ENCODE measurements around the gene IL17C.
"Not testable (repeated sequence)": the region's sequence is repeated elsewhere in the genome, so short reads cannot be mapped to it uniquely, and the experiment has no call there.

IL17C gene

DNA sequence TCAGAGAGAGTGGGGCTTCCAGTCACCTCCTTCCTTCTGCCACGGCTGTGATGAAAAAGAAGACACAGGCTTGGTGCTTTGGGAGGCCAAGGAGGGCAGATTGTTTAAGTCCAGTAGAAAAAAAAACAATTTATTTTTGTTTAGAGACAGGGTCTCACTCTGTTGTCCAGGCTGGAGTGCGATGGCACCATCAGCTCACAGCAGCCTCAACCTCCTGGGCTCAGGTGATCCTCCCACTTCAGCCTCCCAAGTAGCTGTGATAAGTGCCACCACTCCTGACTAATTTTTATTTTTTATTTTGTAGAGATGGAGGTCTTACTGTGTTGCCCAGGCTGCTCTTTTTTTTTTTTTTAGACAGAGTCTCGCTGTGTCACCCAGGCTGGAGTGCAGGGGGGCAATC, 27.2 kb downstream of the IL17C start:
- TF ChIP-seq CTCF (IDR thresholded peaks at IDR 0.05; ENCODE audit: low read depth, low read length), result no peak

GRCh38 chr16:88667461-88667860, 29.1 kb downstream of the IL17C start:
- H3K4me3 ChIP-seq (ENCODE audit: low read depth, low read length), result no peak overlapping the region
- TF ChIP-seq CTCF (IDR thresholded peaks at IDR 0.05; ENCODE audit: low read depth, low read length), result no peak

More for the DNA sequence above, 27.2 kb downstream of the IL17C start:
- H3K4me3 ChIP-seq (ENCODE audit: low read depth, low read length), result no peak overlapping the region

DNA sequence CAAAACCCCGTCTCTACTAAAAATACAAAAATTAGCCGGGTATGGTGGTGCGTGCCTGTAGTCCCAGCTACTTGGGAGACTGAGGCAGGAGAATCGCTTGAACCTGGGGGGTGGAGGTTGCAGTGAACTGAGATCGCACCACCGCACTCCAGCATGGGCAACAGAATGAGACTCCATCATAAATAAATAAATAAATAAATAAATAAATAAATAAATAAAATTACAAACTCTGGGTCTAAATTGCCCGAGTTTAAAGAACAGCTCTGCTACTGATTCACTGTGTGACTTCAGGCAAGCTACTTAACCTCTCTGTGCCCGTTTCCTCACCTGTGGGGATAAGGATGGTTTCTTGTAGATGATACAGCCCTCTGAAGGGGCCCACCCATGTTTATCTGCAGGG, 31.1 kb downstream of the IL17C start:
- not testable (repeated sequence) for H3K4me3 ChIP-seq (ENCODE audit: low read depth, low read length)

DNA sequence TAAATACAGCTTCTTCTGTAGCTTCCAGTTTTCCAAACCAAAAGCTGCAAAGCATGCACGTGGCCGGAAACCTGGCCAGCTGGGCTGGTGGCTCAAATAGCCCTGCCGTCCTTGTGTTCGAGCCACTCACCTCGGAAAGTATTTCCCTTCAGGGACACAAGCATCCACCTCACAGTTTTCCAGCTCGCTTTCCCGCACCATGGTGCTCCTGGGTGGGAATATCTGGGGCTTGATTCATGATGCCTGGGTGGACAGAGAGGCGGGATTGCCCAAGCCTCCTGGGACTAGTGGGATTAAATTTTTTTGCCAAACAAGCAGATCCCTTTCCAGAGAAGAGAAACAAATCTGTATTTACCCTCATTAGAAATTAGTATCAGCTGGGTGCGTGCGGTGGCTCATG, 31.6 kb downstream of the IL17C start:
- no peak for TF ChIP-seq CTCF (IDR thresholded peaks at IDR 0.05; ENCODE audit: low read depth, low read length)
- no peak overlapping the region for H3K4me3 ChIP-seq (ENCODE audit: low read depth, low read length)

DNA sequence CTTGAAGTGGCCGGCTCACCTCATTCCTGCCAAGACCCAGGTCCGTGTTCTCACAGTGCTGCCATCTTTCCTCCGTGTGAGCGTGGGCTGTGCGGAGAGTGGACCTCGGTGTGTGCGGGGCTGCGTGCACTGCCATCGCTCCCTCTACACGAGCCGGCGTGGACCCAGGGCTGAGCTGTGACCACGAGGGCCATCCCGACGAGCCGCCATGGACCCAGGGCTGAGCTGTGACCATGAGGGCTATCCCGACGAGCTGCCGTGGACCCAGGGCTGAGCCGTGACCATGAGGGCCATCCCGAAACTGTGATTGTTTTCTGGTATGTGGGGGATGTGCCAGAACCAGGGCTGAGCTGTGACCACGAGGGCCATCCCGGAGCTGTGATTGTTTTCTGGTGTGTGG, 33.4 kb downstream of the IL17C start:
- no peak overlapping the region for H3K4me3 ChIP-seq (ENCODE audit: low read depth, low read length)
- TF ChIP-seq CTCF (IDR thresholded peaks at IDR 0.05; ENCODE audit: low read depth, low read length), result no peak

DNA sequence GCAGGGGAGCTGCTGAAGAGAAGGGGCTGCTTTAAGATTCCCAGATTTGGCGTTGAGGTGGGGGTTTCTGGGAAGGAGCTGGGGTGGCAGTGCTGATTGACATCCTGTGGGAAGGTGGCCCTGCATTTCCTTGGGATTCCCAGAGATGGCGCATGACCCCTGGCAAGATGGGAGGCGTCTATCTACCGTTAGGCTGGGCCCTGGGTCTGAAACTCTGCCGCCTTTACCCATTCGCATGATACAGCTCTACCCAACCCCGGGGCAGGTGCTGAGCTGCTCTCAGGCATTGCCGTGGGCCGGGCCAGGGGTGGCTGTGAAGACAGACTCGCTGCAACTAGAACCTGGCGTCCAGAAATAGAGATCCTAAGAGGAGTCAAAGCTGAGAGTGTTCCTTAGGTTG, 34.4 kb downstream of the IL17C start:
- no peak overlapping the region for H3K4me3 ChIP-seq (ENCODE audit: low read depth, low read length)
- TF ChIP-seq CTCF (IDR thresholded peaks at IDR 0.05; ENCODE audit: low read depth, low read length), result no peak

- TF ChIP-seq CTCF (IDR thresholded peaks at IDR 0.05; ENCODE audit: low read depth, low read length), result no peak
- H3K4me3 ChIP-seq (ENCODE audit: low read depth, low read length), result no peak overlapping the region
Observed at GRCh38 chr16:88673716-88674379, 35.5 kb downstream of the IL17C start.
